Measurements from ENCODE around the gene CIAO1.
"Not testable (repeated sequence)": the region's sequence is repeated elsewhere in the genome, so short reads cannot be mapped to it uniquely, and the experiment has no call there.

Gene CIAO1

DNA sequence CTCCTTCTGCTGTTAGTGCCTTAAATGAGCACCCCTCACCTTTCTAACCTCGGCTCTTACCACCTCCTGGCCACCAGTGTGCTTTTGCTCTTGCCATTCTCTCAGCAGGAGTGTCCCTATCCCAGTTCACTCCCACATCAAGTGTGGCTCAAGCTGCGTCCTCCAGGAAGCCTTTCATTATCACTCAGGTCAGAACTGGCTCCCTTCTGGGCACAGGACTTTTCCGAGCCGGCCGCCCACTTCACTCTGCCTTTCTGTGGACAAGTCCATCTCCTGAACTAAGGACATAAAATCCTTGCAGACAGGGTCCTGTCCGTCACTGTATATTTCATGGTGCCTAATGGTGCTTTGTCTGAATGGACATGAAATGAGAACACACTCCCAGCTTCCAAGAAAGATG is 15.8 kb upstream of the CIAO1 start:
- no peak for DNase-seq (ENCODE audit: low read depth)

DNA sequence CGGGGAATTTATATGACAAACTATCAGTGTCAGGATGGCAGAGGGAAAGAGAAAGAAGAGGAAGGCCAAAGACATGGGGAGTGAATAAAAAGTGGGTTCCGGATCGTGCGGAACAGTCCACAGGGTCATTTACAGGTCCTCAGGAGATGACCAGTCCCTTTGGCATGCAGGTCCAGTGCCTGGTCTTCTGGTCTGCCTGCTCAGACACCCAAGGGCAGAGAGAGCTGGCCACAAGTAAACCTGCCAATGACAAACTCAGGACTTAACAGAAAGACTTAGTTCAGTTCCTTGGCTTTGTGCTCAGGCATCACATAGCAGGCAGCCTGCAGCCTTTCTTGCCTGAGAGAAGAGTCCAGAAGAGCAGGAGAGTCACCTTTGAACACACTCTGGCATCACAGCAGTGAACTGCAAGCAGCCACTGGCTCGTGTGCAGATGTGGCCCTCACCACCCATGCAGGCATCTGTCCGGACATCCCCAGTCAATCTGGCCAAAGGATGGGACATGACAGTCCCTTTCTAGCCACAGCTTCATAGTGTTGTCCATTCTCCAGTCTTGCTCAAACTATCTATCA is 14.2 kb upstream of the CIAO1 start:
- no peak for DNase-seq (ENCODE audit: low read depth)

DNA sequence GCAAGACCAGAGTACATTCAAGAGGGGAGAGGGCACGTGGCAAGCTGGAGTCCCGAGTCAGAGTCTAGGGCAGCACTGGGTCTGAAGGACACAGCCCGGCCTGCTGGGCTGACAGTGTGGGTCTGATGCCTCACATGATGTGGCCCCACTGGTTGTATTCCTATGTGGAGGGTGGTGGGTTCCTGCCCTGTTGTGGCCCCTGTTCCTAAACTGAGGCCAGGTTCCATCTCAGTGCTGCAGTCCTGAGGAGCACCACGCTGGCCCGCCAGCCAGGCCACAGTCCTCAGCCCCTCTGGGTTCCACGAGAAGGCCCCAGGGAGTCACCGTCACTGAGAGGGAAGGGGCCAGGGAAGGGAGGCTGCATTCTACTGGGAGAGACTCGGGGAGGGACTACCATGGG is 13.5 kb upstream of the CIAO1 start:
- DNase-seq (ENCODE audit: low read depth), result no peak

DNA sequence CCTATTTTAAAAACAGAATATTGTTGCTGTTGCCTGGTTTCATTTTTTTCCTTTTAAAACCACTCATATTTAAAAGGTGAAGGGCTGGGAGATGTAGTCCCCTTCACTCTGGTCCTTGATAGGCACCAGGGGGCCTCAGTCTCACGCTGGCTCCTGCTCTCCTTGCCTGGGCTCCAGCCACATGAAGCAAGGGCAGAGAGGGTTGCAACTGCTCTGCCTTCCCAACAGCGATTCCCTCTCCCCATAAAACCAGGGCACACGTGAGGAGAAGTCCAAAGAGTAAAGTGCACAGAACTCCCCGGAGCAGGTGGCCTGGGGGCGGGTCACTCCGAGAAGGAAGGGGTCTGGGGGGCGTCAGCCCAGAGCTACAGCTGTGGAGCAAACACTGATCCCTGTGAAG is 13.0 kb upstream of the CIAO1 start:
- no peak for DNase-seq (ENCODE audit: low read depth)

DNA sequence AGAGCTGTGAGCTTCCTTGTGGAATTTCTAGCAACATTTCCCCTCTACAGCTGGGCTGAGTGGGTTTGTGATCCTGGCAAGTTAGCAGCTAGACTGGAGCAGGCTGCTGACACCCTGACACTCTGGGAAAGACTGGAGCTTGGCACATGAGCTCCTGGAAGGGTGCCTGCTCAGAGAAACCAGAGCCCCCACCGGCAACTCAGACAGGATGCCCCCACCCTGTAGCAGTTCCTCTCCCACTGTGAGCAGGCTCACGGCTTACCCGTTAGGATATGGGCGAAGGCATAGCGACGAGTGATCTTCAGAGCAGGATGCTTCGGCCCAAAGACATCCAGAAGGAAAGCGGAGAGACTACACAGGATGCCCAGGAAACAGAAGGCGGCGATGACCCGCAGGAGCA is 11.5 kb upstream of the CIAO1 start:
- no peak for DNase-seq (ENCODE audit: low read depth)

DNA sequence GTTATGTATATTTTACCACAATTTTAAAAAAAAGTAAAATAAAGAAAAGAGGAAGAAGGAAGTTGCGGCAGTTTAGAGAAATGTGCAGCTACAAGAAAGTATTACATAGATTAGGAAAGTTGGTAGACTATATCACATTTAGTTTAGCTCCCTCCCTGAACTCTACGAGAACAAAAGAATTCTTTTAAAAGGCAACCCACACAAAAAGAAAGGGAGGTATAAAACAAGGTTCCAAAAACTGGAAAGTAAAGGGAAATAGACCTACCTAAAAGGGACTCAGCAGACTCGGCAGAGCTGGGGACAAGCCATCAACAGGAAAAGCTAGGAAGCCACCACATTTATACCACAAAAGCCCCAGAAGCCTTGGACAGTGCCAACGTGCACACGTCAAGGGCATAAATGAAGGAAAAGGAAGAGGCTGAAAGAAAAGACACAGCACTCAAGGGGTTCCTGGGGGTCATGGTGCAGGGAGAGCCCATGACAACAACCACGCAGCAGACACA is 9.4 kb upstream of the CIAO1 start:
- DNase-seq (ENCODE audit: low read depth), result no peak

DNA sequence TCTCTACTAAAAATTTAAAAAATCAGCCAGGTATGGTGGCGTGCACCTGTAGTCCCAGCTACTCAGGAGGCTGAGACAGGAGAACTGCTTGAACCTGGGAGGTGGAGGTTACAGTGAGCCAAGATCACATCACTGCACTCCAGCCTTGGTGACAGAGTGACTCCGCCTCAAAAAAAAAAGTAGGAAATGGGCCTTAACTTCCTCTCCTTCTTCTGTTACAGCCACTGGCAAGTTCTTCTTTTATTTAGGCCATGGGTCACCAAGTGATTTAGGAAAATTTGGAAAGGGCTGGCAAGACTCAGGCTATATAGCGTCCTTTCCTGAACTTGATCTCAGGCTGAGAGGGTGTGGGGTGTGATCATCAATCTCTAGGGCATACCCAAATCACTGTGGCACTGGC is 8.3 kb upstream of the CIAO1 start:
- not testable (repeated sequence) for DNase-seq (ENCODE audit: low read depth)

DNA sequence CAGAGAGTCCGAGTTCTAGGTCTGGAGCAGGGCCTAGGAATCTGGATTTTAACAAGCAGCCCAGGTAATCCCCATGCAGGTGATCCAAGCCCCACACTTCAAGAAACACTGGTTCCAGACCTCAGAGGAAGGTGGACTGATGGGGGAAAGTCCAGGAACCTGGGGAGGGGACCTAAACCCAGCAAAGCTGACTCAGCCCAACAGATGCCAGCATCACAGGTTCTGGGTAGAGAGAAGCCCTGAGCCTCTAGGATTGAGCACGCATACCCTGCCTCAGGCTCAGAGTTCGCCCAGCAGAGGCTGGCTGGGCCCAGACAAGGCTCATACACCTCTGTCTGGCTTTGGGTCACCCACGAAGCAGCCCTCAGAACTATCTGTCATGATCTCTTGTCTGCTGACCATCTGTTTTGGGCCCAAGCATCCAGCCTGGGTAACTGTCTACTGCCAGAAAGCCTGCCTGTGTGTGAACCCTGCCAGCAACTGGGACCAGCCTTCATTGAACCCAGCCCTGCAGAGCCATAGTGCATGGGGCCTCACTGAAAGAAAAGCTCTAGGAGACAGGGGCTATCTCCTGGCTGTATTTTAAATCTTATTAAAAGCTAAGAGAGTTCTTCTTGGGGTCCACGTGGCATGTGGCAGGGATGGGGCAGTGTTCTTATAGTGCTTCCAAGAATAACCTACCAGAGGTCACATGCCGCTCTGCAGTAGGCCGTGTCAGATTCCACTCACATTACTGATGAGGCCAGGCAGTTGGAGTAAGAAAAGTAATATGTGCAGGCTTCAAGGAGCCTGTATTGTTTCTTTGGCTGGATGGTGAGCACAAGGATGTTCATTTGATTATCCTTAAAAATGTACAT is 7.6 kb upstream of the CIAO1 start:
- no peak for DNase-seq (ENCODE audit: low read depth)

DNA sequence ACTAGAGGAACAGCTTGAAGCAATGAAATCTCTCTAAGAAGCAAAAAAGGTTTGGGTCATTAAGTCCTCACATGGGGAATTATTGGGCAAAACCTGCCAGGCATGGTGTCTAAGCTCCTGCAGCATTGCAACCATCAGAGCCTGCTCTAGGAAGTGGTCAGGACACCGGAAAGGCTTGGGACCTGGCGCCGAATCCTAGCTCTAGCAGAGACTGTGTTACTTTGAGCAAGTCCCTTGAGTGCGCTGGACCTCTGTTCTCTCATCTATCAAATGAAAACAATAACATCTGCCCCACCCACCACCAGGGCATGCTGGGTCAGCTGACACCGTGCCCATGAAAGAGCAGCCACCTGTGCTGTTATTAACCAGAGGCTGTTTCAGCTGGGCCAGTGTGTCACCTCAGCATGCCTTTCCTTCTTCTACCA is 6.5 kb upstream of the CIAO1 start:
- no peak for DNase-seq (ENCODE audit: low read depth)

DNA sequence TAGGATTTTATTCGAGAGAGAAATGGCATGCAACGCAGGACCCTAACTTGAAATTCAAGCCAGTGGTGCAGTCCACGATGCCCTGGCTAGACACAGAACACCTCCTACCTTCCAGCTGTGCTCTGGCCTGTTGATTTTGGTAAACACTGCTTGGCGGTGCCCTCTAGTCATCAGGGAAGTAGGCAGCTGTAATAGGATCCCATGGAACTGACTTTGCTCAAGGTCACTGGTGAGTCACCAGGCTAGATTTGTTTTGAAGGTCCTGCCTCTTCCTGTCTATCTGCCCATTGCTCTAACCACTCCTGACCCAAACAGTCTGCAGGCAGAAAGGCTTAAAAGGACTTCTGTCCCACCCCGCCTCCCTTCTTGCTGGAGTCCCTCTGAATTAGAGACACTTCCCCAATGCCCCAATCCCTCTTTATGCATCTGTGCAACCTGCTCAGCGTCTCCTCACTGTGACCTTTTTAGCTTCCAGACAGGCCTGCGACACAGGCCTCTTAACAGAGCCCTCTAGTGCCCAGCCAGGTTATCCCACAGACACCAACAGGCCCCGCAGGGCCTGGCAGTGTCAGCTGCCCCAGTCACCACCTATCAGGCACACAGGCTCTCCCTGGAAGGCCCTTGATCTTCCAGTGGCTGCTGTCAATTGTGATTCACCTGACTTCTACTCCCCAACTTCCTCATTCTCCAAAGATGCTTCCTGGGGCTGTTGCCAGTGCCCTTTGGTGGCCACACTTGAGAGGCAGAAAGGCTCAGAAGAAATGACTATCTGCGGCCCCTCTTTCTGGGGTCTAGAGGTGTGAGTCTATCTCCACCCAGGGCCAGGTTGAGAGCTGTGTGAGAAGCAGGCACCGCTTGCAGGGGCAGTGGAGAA is 5.4 kb upstream of the CIAO1 start:
- DNase-seq (ENCODE audit: low read depth), result no peak

DNA sequence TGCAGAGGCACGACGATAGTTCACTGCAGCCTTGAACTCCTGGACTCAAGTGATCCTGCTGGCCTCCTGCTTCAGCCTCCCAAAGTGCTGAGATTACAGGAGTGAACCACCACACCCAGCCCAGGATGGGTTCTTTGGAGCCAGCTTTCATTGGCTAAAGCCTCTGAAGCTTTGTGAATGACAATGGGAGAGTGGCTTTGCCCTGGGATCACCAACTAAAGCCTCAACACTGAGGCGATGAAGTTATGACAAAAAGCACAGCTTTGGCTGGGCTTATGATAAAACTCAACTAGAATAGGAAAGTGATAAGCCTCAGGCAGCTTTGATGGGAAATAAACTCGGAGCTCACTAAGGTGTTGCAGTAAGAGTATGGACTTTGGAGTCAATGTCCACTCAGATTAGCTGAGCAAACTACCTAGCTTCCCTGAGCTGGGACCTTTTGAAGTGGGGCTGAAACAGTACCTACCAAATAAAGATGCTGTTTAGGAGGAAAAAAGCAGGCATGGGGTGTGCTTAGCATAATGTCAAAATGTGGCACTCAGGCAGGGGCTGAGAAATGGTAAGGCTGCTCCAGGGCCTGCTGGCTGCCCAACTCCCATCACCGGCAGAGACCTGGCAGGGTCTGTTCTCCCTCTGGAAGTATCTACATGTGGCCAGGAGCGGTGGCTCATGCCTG is 4.6 kb upstream of the CIAO1 start:
- DNase-seq (ENCODE audit: low read depth), result no peak

DNA sequence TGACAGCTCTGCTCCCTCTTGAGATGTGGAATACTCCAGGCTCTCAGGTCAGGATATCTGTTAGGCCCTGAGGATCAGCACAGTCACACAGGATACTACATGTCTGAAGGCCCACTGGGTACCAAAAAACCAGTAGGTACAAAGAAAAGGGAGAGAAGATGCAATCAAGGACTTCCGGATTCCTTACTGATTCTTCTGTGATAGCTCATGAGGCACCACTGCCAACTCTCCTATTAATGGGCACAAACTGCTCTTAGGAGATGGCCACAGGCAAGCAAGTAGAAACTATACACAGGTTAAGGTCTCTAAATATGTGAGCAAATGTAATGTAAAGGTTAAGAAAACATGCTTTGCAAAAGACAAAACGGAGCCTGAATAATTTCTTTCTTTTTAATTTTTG is 3.7 kb upstream of the CIAO1 start:
- no peak for DNase-seq (ENCODE audit: low read depth)

DNA sequence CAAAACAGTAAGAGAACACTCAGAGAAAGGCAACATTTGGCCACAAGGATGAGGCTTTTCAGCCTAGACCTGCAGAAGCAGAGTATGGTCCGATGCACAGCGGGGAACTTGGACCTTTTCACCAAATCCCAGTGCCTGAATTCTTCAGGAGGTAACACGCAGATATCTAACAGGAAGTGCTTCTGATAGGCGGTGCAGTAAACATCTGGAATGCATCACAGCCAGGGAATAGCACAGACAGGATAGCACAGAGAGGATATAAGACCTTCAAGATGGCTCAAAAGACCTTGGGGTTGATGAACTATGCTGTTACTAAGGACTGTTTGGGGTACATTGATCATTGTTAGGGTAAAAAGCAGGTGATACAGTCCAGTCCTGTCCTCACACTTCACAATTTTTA is 1.9 kb upstream of the CIAO1 start:
- no peak for DNase-seq (ENCODE audit: low read depth)

DNA sequence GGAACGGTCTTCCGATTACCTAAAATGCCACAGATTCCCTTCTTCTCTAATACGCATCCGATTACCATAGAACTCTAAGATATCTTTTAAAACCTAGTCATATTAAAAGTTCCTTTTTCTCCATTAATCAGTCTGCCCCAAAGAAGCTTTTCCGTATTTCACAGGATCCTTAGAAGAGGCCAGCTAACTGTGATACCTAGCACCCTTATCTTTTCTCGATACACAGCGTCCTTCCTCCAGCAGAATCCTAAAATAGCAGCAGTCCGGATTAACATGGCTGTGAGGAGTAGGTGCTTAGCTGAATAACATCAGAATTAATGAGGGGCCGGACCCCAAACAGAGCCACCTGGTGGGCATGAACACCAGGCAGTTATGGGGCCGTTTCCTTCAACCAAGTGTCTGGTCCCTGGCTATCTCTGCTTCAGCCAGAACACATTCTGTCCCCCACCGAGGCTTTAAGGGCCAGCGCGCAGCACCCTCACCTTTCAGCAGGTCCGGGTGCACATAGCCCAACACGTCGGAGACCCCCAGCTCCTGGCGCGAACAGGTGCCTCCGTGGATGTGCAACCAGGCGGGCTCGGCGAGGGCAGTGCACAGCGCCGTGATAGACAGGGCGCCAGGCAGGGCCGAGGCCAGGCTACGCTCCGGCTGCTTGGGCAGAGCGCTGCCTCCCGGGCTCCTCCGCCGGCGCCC is 1.2 kb upstream of the CIAO1 start:
- no peak for DNase-seq (ENCODE audit: low read depth)

DNA sequence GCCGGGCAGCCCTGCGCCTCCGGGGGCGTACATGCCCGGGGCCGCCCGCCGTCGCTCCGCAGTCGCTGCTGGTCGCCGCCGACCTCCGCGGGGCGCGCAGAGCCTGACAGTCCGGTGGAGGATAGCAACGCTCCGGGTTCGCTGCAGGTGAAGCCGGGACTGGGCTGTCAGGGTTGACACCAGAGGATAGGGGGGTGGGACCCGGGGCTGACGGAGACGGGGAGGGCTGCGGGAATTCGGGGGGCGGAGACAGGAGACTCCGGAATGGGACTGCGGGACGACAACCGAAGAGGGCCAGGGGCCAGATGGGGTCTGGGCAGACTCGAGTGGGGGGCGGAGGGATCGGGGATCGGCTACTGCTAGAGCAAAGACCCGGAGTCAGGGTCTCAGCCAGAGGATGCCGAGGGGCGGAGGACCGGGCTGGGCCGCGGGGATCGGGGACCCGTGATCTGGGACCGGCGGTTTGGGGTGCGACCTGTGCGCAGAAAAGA is 631 bp upstream of the CIAO1 start:
- no peak for DNase-seq (ENCODE audit: low read depth)

DNA sequence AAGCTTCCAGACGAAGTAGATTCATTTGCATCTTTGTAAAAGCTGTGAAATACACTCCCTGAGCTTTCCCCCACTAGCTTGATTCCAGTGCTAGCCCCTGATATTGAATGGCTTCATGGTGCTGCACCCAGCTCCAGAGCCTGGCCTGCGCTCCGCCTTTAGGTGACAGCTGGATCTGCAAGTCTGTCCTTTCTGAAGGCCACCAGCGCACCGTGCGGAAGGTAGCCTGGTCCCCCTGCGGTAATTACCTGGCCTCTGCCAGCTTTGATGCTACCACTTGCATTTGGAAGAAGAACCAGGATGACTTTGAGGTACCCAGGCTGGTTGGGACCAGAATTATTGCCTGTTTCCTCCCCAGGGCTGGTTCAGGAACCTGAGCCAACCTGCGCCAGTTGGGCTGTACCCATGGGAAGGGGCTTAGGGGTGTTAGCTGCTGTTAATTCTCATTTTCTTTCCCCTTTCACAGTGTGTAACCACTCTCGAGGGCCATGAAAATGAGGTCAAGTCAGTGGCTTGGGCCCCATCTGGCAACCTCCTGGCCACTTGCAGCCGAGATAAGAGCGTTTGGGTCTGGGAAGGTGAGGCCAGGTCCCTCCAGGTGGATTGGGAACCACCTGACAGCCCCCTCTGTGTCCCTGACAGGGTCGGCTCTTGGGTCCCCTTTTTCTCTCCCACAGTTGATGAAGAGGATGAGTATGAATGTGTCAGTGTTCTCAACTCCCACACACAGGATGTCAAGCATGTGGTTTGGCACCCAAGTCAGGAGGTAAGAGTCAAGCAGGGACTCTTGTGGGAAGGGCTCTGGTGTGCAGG is 1.3 kb downstream of the CIAO1 start:
- DNase-seq (ENCODE audit: low read depth), result peak; percentile 22

DNA sequence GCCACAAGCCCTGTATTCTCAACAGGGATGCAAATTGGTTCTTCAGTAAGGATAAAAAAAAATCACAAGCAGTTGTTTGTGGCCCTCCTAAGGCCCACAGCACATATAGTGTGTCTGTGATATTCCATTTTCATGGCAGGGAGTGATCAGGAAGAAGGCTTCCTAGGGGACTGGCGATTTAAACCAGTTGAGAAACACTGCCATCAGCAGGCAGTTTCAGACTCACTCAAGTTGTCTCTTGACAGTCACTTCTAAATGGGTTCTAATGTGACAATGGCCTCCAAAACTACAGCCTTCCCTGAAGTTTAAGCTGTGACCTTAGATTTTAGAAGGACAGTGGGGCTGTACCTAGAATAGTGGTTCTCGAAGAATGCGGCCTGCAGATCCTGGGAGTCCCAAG is 6.0 kb downstream of the CIAO1 start:
- no peak for DNase-seq (ENCODE audit: low read depth)

DNA sequence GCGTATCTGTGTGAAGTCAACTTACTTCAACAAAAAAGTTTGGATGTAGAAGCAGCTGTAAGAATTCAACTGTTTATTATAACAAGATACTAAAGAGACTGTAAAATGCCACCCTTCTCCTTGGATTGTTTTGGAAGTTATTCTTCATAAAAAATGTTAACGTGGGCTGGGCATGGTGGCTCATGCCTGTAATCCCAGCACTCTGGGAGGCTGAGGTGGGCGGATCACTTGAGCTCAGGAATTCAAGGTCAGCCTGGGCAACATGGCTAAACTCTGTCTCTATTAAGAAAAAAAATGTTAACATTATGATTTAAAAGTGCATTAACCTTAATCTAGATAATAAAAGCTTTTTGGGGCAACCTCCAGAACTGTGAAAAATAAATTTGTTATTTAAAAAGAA is 7.7 kb downstream of the CIAO1 start:
- DNase-seq (ENCODE audit: low read depth), result no peak

DNA sequence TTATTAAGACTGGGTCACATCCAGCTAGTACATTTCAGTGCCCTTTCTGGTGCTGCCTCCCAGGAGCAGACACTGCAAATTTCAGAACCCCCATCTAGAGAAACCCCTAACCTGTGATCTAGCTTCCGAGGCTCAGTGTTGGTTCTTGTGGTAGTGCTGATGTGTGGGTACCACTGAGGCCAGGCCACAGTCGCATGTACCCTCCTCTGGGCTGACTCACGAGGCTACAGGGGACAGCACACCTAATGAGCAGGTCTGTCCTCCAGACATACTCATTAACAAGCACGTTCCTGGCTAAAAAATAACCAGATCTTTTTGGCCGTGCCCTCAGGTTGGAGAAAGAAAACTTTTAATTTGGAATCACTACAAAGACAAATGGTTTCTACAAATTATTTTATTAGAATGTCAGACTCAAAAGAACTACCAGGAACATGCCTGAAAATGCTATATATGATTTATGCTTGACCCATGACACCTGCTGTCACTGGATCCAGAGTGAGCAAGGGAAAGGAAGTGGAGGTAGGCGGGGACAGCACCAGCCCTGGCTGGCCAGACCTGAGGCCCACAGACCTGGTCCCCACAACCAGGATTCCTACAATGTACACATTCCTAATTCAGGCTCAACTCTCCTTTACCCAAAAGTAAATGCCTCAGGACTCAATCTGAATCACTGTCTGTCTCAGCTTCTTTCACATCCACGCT is 8.5 kb downstream of the CIAO1 start:
- no peak for DNase-seq (ENCODE audit: low read depth)

All from stimulated activated CD4-positive, alpha-beta T cell treated with anti-CD3 and anti-CD28 coated beads, Interleukin-2, amount 100 ng/mL, for 4 hours (primary cell).